Upper lobe of left lung (tissue), 6 donors: ENCODE measurements around the gene LPCAT1. TPM values are rescaled to one million over a fixed set of nuclear protein-coding genes. Genes with fewer than 3 reads are reported as not detected.

Source experiments
- ATAC-seq, 2 donors: fragments of 200-7000 bp; cut with Tn5 transposase; one replicate each; pipeline ENCODE4 v1.9.1; 2022; ENCODE audit warnings: mild to moderate bottlenecking in 2 of 2, moderate library complexity in 2 of 2; ENCODE audit not compliant: low FRiP score in 2 of 2
- DNase-seq, 2 donors: peaks; one replicate each; pipeline ENCODE4 v3.0.0-alpha.2; 2019 to 2020
- H3K27ac ChIP-seq, 4 donors: fragments of 200-600 bp; sonication (generic); one replicate each; pipeline ENCODE4 v1.5.1; 2016 to 2019
- H3K27me3 ChIP-seq, 4 donors: fragments of 200-600 bp; sonication (generic); one replicate each; pipeline ENCODE4 v1.5.1; 2017 to 2019
- H3K36me3 ChIP-seq, 4 donors: fragments of 200-600 bp; sonication (generic); one replicate each; pipeline ENCODE4 v1.5.1; 2016 to 2019
- H3K4me1 ChIP-seq, 4 donors: fragments of 200-600 bp; sonication (generic); one replicate each; pipeline ENCODE4 v1.5.1; 2018 to 2019
- H3K4me3 ChIP-seq, 4 donors: fragments of 200-600 bp; sonication (generic); one replicate each; pipeline ENCODE4 v1.5.1; 2017 to 2019; ENCODE audit warnings: mild to moderate bottlenecking in 2 of 4, moderate library complexity in 1 of 4
- H3K9me3 ChIP-seq, 4 donors: fragments of 200-600 bp; sonication (generic); one replicate each; pipeline ENCODE4 v1.5.1; 2018 to 2019
- CTCF ChIP-seq, 6 experiments: fragments of 450-650 bp in 4 of 6; fragments of 200-600 bp in 2 of 6; sonication (generic) in 2 of 6; IDR thresholded peaks; one replicate each; pipeline ENCODE4 v1.5.1; 2016 to 2019; ENCODE audit warnings: antibody characterized with exemption in 6 of 6
- EP300 ChIP-seq, 4 donors: sonication (generic); formaldehyde crosslinking; IDR thresholded peaks; one replicate each; pipeline ENCODE4 v1.5.1; 2017; ENCODE audit warnings: antibody characterized with exemption in 4 of 4, control low read depth in 2 of 4
- POLR2A ChIP-seq, 4 donors: fragments of 450-650 bp; IDR thresholded peaks; one replicate each; pipeline ENCODE4 v1.5.1; 2016 to 2017; ENCODE audit warnings: antibody characterized with exemption in 4 of 4, mild to moderate bottlenecking in 2 of 4
- POLR2AphosphoS5 ChIP-seq, 2 donors: sonication (generic); formaldehyde crosslinking; IDR thresholded peaks; one replicate each; pipeline ENCODE4 v1.5.1; 2017; ENCODE audit warnings: antibody characterized with exemption in 2 of 2
- WGBS, 2 donors: methylation state at CpG; one replicate each; pipeline ENCODE4 v1.1.5; 2017 to 2018; 5-methylcytosine and 5-hydroxymethylcytosine counted together
- total RNA-seq, 6 donors: library from RNA; depleted of rRNA in 4 of 6; stranded (reverse); fragments of >200 nt in 4 of 6; gene quantifications; one replicate each; pipeline versions ENCODE4 v1.1.0 to v1.2.1, GENCODE V29; 2016 to 2021
- donor health status: DM: no; HTN: no; CAD: no; lungs with moderate emphysema.
- donor health status: DM: no; HTN: yes; CAD: no; lungs with severe emphysema.

The LPCAT1 gene
- total RNA-seq, 6 donors from 2014 or later: 403 to 922 (median 538) TPM

GRCh38 chr5:1524799-1525623 lies 1.3 kb upstream of the LPCAT1 start:
- Histone ChIP-seq H3K36me3 (peaks cover 0 to 12% (median 4%) of the 10 kb centered on the region in 4 donors), H3K27ac (peak overlapping the region in 3 of 4 donors; percentile 91 to 96 (median 92)), H3K9me3 (no peaks in the 10 kb centered on the region), H3K27me3 (no peaks in the 10 kb centered on the region), H3K4me1 (peaks cover 15 to 29% (median 16%) of the 10 kb centered on the region in 4 donors), H3K4me3 (peak overlapping the region in 1 of 4 donors; percentile 86)
- no peak for ATAC-seq
- WGBS, 2 donors: 96% methylated on average over 20 of the region's 20 CpGs; no CpG with 5 or more reads in 1 of the 2 donors
- DNase-seq: peak; percentile 21 to 62
- TF ChIP-seq POLR2A (IDR thresholded peaks at IDR 0.05) (no peak), POLR2AphosphoS5 (IDR thresholded peaks at IDR 0.05) (no peak)

- ATAC-seq (peak in 1 of 2 donors; percentile 10), DNase-seq (no peak)
- no peaks in the 10 kb centered on the region for H3K27me3 ChIP-seq
- peak overlapping the region; percentile 91 to 96 (median 93) for H3K27ac ChIP-seq
- H3K4me1 ChIP-seq: peaks cover 16 to 34% (median 21%) of the 10 kb centered on the region in 4 donors
- H3K4me3 ChIP-seq: peak overlapping the region; percentile 40 to 98 (median 88)
- TF ChIP-seq CTCF (IDR thresholded peaks at IDR 0.05) (no peak), POLR2A (IDR thresholded peaks at IDR 0.05) (no peak), POLR2AphosphoS5 (IDR thresholded peaks at IDR 0.05) (no peak), EP300 (IDR thresholded peaks at IDR 0.05) (no peak)
- H3K9me3 ChIP-seq: no peaks in the 10 kb centered on the region
- H3K36me3 ChIP-seq: peaks cover 0 to 18% (median 10%) of the 10 kb centered on the region in 4 donors
- 20 to 89% methylated on average over 1 to 13 of the region's 13 CpGs for WGBS, 2 donors
These were observed 680 bp upstream of the LPCAT1 start for GRCh38 chr5:1524481-1524798.

- Histone ChIP-seq H3K9me3 (no peaks in the 10 kb centered on the region), H3K36me3 (peaks cover 0 to 28% (median 15%) of the 10 kb centered on the region in 4 donors), H3K4me3 (peak overlapping the region; percentile 59 to 98 (median 88)), H3K27ac (peak overlapping the region; percentile 91 to 96 (median 93)), H3K27me3 (no peaks in the 10 kb centered on the region), H3K4me1 (peaks cover 16 to 44% (median 26%) of the 10 kb centered on the region in 4 donors)
- no peak for DNase-seq
- no peak for ATAC-seq
- no peak for TF ChIP-seq POLR2AphosphoS5 (IDR thresholded peaks at IDR 0.05)
- WGBS, 2 donors: 0% methylated on average over 3 to 14 of the region's 48 CpGs
These were observed 324 bp downstream of the LPCAT1 start for GRCh38 chr5:1523480-1523792.

- Histone ChIP-seq H3K9me3 (no peaks in the 10 kb centered on the region), H3K36me3 (peaks cover 0 to 28% (median 15%) of the 10 kb centered on the region in 4 donors), H3K4me3 (peak overlapping the region; percentile 59 to 98 (median 88)), H3K4me1 (peaks cover 16 to 49% (median 29%) of the 10 kb centered on the region in 4 donors), H3K27me3 (no peaks in the 10 kb centered on the region), H3K27ac (peak overlapping the region; percentile 91 to 96 (median 93))
- peak in 1 of 2 donors; percentile 16 for ATAC-seq
- WGBS, 2 donors: 9 to 10% methylated on average over 19 to 35 of the region's 63 CpGs
- peak in 2 of 4 donors; percentile 4 to 10 for TF ChIP-seq POLR2A (IDR thresholded peaks at IDR 0.05)
- no peak for TF ChIP-seq CTCF (IDR thresholded peaks at IDR 0.05)
- TF ChIP-seq POLR2AphosphoS5 (IDR thresholded peaks at IDR 0.05): no peak
- no peak for TF ChIP-seq EP300 (IDR thresholded peaks at IDR 0.05)
- DNase-seq: peak; percentile 20 to 89
These were observed 920 bp downstream of the LPCAT1 start for GRCh38 chr5:1522601-1523479.

- H3K27ac ChIP-seq: peak overlapping the region; percentile 91 to 96 (median 93)
- H3K9me3 ChIP-seq: no peaks in the 10 kb centered on the region
- DNase-seq (peak; percentile 27 to 78), ATAC-seq (no peak)
- peaks cover 0 to 33% (median 15%) of the 10 kb centered on the region in 4 donors for H3K36me3 ChIP-seq
- no peaks in the 10 kb centered on the region for H3K27me3 ChIP-seq
- H3K4me1 ChIP-seq: peaks cover 21 to 58% (median 38%) of the 10 kb centered on the region in 4 donors
- peak overlapping the region; percentile 29 to 98 (median 88) for H3K4me3 ChIP-seq
- WGBS, 2 donors: 48 to 65% methylated on average over 18 to 27 of the region's 28 CpGs
- TF ChIP-seq EP300 (IDR thresholded peaks at IDR 0.05): no peak
- peak in 2 of 4 donors; percentile 16 to 30 for TF ChIP-seq POLR2A (IDR thresholded peaks at IDR 0.05)
- TF ChIP-seq POLR2AphosphoS5 (IDR thresholded peaks at IDR 0.05): no peak
These were observed 1.8 kb downstream of the LPCAT1 start for GRCh38 chr5:1521671-1522600.
